Activated CD4-positive, alpha-beta memory T cell treated with anti-CD3 and anti-CD28 coated beads, Interleukin-2, amount 10 ng/mL, durations not matched to agents 7 days and 5 days (primary cell): ENCODE results near the gene SFMBT2. TPM values are rescaled to one million over a fixed set of nuclear protein-coding genes. Genes with fewer than 3 reads are reported as not detected.

Experiments
- CTCF ChIA-PET: fragments of 350-600 bp; sonication (Branson Sonifier 250); formaldehyde crosslinking; loops from one replicate; lab custom pipeline; 2021; ENCODE audit warnings: antibody characterized with exemption, inconsistent platforms; lab: Charles Lee
- POLR2A ChIA-PET: fragments of 350-600 bp; sonication (Branson Sonifier 250); formaldehyde crosslinking; loops from one replicate; lab custom pipeline; 2021; ENCODE audit warnings: antibody characterized with exemption; lab: Charles Lee
- DNase-seq: peaks from one replicate; pipeline ENCODE4 v3.0.0-alpha.2; 2020
- H3K27ac Mint-ChIP-seq: one replicate; pipeline ENCODE4 v1.8.0; 2021; ENCODE audit warnings: mild to moderate bottlenecking, mixed read lengths
- H3K27me3 Mint-ChIP-seq: one replicate; pipeline ENCODE4 v1.8.0; 2021; ENCODE audit warnings: mixed read lengths
- H3K36me3 Mint-ChIP-seq: one replicate; pipeline ENCODE4 v1.8.0; 2021; ENCODE audit warnings: low read depth, mixed read lengths
- H3K4me1 Mint-ChIP-seq: one replicate; pipeline ENCODE4 v1.8.0; 2021; ENCODE audit warnings: mixed read lengths
- H3K4me3 Mint-ChIP-seq: one replicate; pipeline ENCODE4 v1.8.0; 2021; ENCODE audit warnings: mild to moderate bottlenecking, mixed read lengths
- H3K9me3 Mint-ChIP-seq: one replicate; pipeline ENCODE4 v1.8.0; 2021; ENCODE audit warnings: mixed read lengths
- total RNA-seq, 2 experiments: library from RNA; stranded (reverse); gene quantifications; one replicate each; pipeline ENCODE4 v1.2.3, GENCODE V29; 2021

SFMBT2 gene
- total RNA-seq: 10 to 100 TPM; 25.8 to 27.0 TPM

GRCh38 chr10:7410862-7411670 is at the start of gene SFMBT2:
Gene SFMBT2, minus strand, starts transcription at chr10:7411034. Its CDS starts 29,136 bp downstream, at chr10:7381898.
- ChIA-PET CTCF (interaction anchor here (0.5 to 5.8 kb wide), 23 partner anchors 9 to 1325 kb away, joined by 3 to 65 read pairs (median 3); no protein-coding TSS in a partner anchor), POLR2A (interaction anchor here (0.7 to 5.2 kb wide), 13 partner anchors 73 to 486 kb away, joined by 3 to 25 read pairs (median 4); partner anchors contain the start of genes ATP5F1C and KIN)
- Mint-ChIP-seq H3K27ac (peak within 1 kb of the TSS; percentile 79), H3K4me1 (peaks cover 45% of the 10 kb centered on the region), H3K36me3 (peaks cover 5% of the 10 kb centered on the region), H3K9me3 (no peaks in the 10 kb centered on the region), H3K27me3 (peaks cover 41% of the 10 kb centered on the region), H3K4me3 (peak within 1 kb of the TSS; percentile 89)
- DNase-seq: peak; percentile 73

- DNase-seq: no peak
- peaks cover 1% of the 10 kb centered on the region for H3K4me1 Mint-ChIP-seq
- H3K9me3 Mint-ChIP-seq: no peaks in the 10 kb centered on the region
- no peaks in the 10 kb centered on the region for H3K36me3 Mint-ChIP-seq
- H3K27me3 Mint-ChIP-seq: no peaks in the 10 kb centered on the region
- no peak overlapping the region for H3K4me3 Mint-ChIP-seq
- H3K27ac Mint-ChIP-seq: no peak overlapping the region
- ChIA-PET CTCF (no interaction called here), POLR2A (no interaction called here)
Measured at GRCh38 chr10:7460006-7460405, 49.2 kb upstream of the SFMBT2 start.

DNA sequence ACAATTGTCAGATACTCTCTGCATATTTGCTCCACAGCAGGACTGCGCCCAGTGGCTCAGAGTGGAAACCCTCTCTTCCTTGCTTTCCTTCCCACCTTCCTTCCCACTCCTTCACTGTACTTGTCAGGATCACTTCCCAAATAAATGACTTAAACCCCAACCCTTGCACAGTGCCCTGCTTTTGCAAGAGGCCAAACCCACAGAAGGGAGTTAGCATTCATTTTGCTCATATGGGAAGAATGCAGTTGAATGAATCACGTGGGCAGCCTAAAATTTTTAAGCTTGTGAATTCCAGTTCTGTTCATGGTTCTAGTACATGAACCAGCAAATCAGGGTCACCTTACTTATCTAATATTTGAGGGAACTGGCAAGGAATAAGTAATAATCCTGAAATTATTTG is 47.7 kb upstream of the SFMBT2 start:
- ChIA-PET POLR2A (no interaction called here), CTCF (no interaction called here)
- Mint-ChIP-seq H3K36me3 (no peaks in the 10 kb centered on the region), H3K27me3 (no peaks in the 10 kb centered on the region), H3K27ac (no peak overlapping the region), H3K4me1 (peaks cover 1% of the 10 kb centered on the region), H3K9me3 (no peaks in the 10 kb centered on the region), H3K4me3 (no peak overlapping the region)
- no peak for DNase-seq

GRCh38 chr10:7457478-7458316 is 46.9 kb upstream of the SFMBT2 start:
- Mint-ChIP-seq H3K4me3 (no peak overlapping the region), H3K4me1 (peaks cover 1% of the 10 kb centered on the region), H3K9me3 (no peaks in the 10 kb centered on the region), H3K36me3 (no peaks in the 10 kb centered on the region), H3K27me3 (peaks cover 4% of the 10 kb centered on the region), H3K27ac (no peak overlapping the region)
- POLR2A ChIA-PET: no interaction called here
- no peak for DNase-seq
- CTCF ChIA-PET: interaction anchor here (0.6 kb wide), 1 partner anchor 438 kb away, joined by 3 read pairs; no protein-coding TSS in a partner anchor

GRCh38 chr10:7449063-7449695 is 38.3 kb upstream of the SFMBT2 start:
- Mint-ChIP-seq H3K4me1 (no peaks in the 10 kb centered on the region), H3K9me3 (peaks cover 19% of the 10 kb centered on the region), H3K27ac (no peak overlapping the region), H3K27me3 (peaks cover 11% of the 10 kb centered on the region), H3K36me3 (peaks cover 2% of the 10 kb centered on the region), H3K4me3 (no peak overlapping the region)
- no peak for DNase-seq
- CTCF ChIA-PET: no interaction called here
- POLR2A ChIA-PET: interaction anchor here (1.5 kb wide), 1 partner anchor 13 kb away, joined by 3 read pairs; no protein-coding TSS in a partner anchor

GRCh38 chr10:7445474-7446185 is 34.8 kb upstream of the SFMBT2 start:
- no peaks in the 10 kb centered on the region for H3K4me1 Mint-ChIP-seq
- H3K9me3 Mint-ChIP-seq: peaks cover 19% of the 10 kb centered on the region
- H3K27me3 Mint-ChIP-seq: peaks cover 9% of the 10 kb centered on the region
- ChIA-PET POLR2A (no interaction called here), CTCF (no interaction called here)
- no peak overlapping the region for H3K27ac Mint-ChIP-seq
- no peak overlapping the region for H3K4me3 Mint-ChIP-seq
- DNase-seq: no peak
- H3K36me3 Mint-ChIP-seq: peaks cover 2% of the 10 kb centered on the region

DNA sequence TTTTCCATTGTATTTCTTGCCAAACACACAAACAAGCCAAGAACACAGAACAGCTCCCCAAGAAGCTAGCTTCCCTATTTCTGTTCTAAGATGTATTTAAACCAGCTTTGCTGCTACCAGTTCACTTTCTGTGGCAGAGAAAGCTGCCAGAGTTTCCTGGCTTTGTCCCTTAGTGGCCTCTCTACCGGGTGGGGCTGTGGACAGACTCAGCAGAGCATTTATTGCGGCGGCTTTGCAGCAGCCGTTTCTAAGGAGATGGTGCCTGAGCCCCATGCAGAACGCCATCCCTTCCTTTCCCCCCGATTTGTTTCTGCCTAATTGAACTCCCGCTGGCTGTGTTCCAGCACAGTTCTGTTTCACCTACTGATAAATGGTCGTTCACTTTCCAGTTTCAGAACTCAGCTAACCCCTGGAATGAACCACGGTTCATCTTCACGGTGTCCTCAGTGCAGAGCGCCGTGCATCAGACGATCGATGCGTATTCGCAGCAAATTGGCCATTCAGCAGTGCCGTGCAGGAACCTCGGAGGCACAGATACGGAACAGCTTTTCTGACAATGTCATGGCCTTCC is 33.8 kb upstream of the SFMBT2 start:
- no peak overlapping the region for H3K4me3 Mint-ChIP-seq
- H3K9me3 Mint-ChIP-seq: peaks cover 13% of the 10 kb centered on the region
- H3K27ac Mint-ChIP-seq: no peak overlapping the region
- peaks cover 2% of the 10 kb centered on the region for H3K36me3 Mint-ChIP-seq
- H3K4me1 Mint-ChIP-seq: no peaks in the 10 kb centered on the region
- DNase-seq: no peak
- CTCF ChIA-PET: interaction anchor here (0.9 kb wide), 1 partner anchor 243 kb away, joined by 3 read pairs; no protein-coding TSS in a partner anchor
- peaks cover 11% of the 10 kb centered on the region for H3K27me3 Mint-ChIP-seq
- POLR2A ChIA-PET: interaction anchor here (0.9 kb wide), 1 partner anchor 50 kb away, joined by 3 read pairs; no protein-coding TSS in a partner anchor

- Mint-ChIP-seq H3K27ac (no peak overlapping the region), H3K9me3 (peaks cover 1% of the 10 kb centered on the region), H3K27me3 (peaks cover 20% of the 10 kb centered on the region), H3K36me3 (no peaks in the 10 kb centered on the region), H3K4me1 (no peaks in the 10 kb centered on the region), H3K4me3 (no peak overlapping the region)
- POLR2A ChIA-PET: no interaction called here
- no peak for DNase-seq
- CTCF ChIA-PET: no interaction called here
Measured at GRCh38 chr10:7443036-7443435, 32.2 kb upstream of the SFMBT2 start.

- Mint-ChIP-seq H3K9me3 (no peaks in the 10 kb centered on the region), H3K36me3 (no peaks in the 10 kb centered on the region), H3K4me1 (peaks cover 6% of the 10 kb centered on the region), H3K27ac (no peak overlapping the region), H3K4me3 (no peak overlapping the region), H3K27me3 (peaks cover 20% of the 10 kb centered on the region)
- ChIA-PET POLR2A (no interaction called here), CTCF (no interaction called here)
- no peak for DNase-seq
Measured at GRCh38 chr10:7441403-7442147, 30.7 kb upstream of the SFMBT2 start.

- Mint-ChIP-seq H3K9me3 (no peaks in the 10 kb centered on the region), H3K4me3 (no peak overlapping the region)
Measured at GRCh38 chr10:7439696-7440095, 28.9 kb upstream of the SFMBT2 start.

DNA sequence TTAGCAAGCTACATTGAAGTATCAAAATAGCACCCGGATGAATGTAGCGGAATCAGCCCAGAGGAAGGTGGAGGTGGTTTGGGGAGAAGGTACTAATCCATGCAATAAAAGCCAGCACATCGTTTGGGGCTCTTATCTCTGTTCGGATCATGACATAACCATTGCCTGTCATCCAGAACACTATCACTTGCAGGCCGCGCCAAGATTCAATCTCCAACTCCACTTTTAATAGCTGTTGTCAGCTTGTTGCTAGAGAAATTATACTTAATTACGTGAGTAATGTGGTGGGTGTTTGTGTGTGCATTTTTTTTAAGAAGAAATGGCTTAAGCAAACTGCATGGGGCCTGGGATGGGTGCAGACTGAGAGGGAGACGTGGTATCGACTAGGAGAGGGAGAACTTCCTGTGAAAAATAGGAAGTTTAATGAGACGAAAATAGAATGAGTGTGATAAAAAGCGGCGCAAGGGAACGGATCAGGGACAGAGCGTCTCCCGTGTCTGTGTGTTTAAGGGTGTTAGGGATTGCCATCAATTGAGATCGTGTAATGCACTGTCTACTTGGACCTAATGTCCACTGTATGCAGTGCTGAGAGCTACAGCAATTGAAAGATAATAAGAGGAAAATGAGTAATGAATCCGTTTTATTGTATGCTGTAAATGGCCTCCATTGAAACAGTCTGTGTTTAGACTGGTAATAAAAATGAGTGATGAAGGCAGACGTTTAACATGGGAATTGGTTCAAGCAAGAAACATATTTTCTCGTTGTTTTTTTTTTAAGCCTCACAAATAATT is 27.6 kb upstream of the SFMBT2 start:
- Mint-ChIP-seq H3K36me3 (no peaks in the 10 kb centered on the region), H3K4me3 (no peak overlapping the region), H3K4me1 (peaks cover 8% of the 10 kb centered on the region), H3K27me3 (peaks cover 19% of the 10 kb centered on the region), H3K27ac (no peak overlapping the region), H3K9me3 (no peaks in the 10 kb centered on the region)
- ChIA-PET CTCF (no interaction called here), POLR2A (no interaction called here)
- DNase-seq: no peak

More at GRCh38 chr10:7439696-7440095, 28.9 kb upstream of the SFMBT2 start:
- Mint-ChIP-seq H3K4me1 (peaks cover 8% of the 10 kb centered on the region), H3K27ac (no peak overlapping the region), H3K27me3 (peaks cover 15% of the 10 kb centered on the region), H3K36me3 (no peaks in the 10 kb centered on the region)
- ChIA-PET POLR2A (no interaction called here), CTCF (no interaction called here)
- no peak for DNase-seq
